Mammary epithelial cell (primary cell): ENCODE measurements around the gene RPS19BP1.

Experiments used
- CTCF ChIP-seq, 2 donors: IDR thresholded peaks in 1 of 2; conservative IDR thresholded peaks in 1 of 2; 2 replicates each; pipeline ENCODE4 v1.5.1; 2011 to 2012; ENCODE audit warnings: inconsistent platforms in 2 of 2, low read length in 2 of 2, mild to moderate bottlenecking in 2 of 2, control low read depth in 1 of 2, low read depth in 1 of 2; ENCODE audit not compliant: insufficient read depth in 1 of 2; ENCODE audit errors: extremely low read depth in 1 of 2
- EZH2 ChIP-seq: IDR thresholded peaks from 2 replicates; pipeline ENCODE4 v1.6.1; 2012; ENCODE audit warnings: low read length, inconsistent platforms, borderline replicate concordance

- TF ChIP-seq CTCF (conservative IDR thresholded peaks at IDR 0.05 in 1 of 2, IDR thresholded peaks at IDR 0.05 in 1 of 2; ENCODE audit: extremely low read depth in 1 of 2, insufficient read depth in 1 of 2, low read depth in 1 of 2, low read length in 2 of 2), result no peak
- no peak for TF ChIP-seq EZH2
These were observed 48.8 kb upstream of the RPS19BP1 start for GRCh38 chr22:39581303-39581702.
